HG03571 (cell line): ENCODE measurements around the gene GPC6.

Experiments
- ATAC-seq: cut with Tn5 transposase; IDR thresholded peaks from one replicate; pipeline ENCODE4 v1.9.1; 2021; ENCODE audit not compliant: unreplicated experiment

GPC6 gene

DNA sequence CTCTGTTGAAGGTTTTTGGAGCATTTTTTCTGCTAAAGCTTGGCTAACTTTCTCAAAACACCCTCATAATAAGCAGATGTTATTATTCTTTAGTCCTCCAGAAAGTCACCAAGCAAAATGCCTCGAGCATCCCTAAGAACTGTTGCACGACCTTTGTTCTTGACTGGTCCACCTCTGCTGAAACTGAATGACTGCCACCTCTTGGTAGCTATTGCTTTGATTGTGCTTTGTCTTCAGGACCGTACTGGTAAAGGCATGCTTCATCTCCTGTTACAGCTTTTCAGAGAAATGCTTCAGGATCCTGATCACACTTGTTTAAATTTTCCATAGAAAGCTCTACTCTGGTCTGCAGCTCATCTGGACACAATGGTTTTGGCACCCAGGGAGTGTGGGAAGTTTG, 998.1 kb downstream of the GPC6 start:
- ATAC-seq, result no peak

DNA sequence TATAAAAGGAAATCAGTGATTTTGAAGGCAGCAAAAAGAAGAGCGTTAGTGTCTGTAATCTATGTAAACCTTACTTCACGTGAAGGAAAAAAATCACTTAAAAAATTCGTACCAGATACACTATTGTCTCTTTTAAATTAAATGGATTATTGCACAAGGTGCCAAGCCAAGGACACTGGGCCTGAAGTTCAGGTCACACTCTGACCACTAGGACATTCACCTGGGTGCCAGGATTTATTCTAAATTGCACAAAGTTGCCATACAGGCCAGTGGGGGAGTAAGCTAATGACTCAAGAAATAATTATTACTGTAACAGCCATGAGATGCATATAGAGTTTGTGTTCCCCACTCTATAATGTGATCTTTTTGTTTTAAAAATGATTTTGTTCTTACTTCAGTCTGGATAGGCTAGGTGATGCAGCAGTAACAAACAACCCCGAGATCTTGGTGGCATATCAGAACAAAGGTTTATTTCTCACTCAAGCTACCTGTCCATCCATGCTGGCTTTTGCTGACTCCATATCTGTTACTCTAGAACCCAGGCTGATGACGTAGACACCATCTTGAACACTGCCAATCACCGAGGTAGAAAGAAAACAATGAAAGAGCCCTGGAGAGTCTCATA, 1000.8 kb downstream of the GPC6 start:
- no peak for ATAC-seq

DNA sequence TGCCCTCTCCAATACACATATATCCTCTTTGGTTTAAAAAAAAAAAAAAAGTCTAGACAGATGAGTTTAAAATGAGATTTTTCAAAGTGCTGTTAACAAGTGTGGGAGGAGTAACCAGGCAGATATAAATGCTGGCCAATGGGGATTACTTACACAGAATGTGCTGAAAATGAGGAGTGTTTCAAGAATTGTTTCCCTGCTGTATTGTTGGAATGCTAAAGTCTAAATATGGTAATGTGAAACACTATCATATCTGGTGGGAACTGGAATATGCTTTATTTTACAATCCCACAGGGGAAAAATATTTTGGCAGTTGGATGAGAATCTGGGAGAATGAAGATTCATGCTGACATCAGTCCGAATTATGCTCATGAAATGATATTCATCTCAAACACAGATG, 1002.2 kb downstream of the GPC6 start:
- no peak for ATAC-seq

DNA sequence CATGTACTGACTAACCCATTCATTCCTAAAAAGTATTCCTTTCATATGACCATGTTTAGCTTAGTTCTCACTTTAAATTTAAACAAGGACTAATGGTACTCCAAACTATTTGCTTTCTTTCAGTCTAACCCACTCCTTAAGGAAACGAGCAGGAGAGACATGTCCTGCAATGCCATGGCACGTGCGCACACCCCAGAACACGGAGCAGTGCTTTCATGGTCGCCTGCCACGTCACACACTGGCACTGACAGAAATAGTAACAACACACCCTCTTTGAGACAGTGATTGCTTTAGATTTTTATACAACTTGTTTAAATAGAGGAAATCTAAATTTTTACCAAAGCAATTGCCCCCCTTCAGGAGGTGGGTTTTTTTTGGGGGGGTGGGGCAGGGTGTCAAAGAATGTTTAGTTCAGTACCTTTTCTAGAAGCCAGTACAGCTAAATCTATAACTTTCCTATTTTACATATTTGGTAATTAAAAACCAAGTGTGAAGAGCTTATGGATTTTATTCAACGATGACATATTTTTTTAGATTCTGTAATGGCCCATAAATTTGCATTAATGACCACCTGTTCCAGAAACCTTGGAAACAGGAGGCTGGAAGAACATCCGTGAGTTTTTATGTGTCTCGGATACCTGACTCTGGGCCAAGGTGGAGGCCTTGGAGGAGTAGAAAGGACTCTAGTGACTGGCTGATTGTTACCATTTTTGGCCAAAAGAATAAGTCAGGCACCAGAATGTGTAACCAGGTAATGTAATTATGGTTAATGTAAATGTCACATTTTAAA, 1005.7 kb downstream of the GPC6 start:
- ATAC-seq, result no peak

DNA sequence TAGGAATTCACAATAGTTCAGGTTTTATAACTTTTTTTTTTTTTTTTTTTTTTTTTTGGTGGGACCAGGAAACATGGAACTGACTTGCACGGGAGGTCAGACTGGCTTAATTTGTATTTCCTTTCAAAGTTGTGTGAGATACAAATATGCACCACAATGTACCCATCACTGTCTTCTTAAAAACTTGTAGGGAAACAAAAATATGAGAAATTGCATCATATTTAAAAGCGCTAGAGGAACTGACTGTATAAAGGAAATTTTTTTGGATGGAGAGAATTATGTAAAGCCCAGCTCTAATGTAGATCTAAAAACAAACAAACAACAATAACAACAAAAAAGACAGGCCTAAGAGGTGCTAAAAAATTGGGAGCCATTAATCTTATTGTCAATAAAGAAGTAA, 1006.3 kb downstream of the GPC6 start:
- no peak for ATAC-seq

DNA sequence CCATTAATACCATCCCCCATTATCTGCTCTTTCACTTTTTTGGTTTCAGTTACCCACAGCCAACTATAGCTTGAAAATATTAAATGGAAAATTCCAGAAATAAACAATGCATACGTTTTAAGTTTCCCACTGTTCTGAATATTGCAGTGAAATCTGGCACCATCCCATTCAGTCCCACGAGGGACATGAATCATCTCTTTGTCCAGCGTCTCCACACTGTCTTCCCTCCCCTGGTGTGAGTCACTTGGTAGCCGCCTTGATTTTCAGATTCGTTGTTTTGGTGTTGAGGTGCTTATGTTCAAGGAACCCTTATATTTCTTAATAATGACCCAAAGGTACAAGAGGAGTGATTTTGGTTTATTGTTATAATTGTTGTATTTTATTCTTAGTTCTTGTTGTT, 1006.8 kb downstream of the GPC6 start:
- ATAC-seq, result no peak

DNA sequence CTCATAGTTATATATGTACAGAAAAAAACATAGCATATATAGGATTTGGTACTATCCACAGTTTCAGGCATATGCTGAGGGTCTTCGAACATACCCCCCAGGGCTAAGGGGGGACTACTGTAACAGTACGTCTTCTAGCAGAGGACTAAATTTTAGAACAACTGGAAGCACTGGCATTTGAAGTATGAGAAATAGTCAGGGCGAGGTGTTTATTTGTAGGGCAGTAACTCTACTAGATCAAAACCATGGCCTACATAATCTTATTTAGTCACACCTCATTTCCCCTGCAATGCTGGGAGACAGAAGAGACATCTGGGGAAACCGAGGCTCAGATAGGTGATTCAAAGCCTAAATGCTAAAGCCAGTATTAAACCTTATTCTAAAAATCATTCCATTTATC, 1007.2 kb downstream of the GPC6 start:
- no peak for ATAC-seq

DNA sequence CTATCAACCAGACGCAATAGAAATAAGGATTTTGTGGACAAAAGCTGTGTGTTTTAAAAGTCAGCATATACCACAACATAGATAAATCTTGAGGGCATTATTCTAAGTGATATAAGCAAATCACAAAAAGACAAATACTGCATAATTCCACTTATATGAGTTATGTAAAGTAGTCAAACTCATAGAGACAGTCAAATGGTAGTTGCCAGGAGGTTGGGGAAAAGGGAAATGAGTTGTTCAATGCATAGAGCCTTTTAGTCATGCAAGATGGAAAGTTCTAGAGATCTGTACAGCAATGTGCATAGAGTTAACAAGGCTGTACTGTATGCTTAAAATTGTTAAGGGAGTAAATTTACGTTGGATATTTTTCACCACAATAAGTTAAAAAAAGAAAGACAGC, 1008.1 kb downstream of the GPC6 start:
- no peak for ATAC-seq

DNA sequence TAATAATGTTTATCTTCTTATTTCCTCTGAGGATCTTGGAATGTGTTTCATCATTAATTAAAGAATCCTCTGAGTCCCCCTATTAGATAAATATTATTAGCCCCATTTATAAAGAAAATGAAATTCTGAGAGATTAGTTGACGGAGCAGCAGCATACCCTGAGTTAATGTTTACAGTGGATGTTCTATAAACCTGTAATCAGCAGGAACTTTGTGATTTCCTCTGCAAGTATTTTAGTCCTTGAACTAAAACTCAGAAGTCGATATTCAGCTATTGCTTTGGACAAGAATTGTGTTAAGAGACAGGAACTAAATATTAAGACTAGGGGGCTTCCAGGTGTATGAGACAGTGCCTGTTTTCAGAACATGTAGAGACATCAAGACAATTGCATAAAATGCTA, 1009.5 kb downstream of the GPC6 start:
- ATAC-seq, result no peak

DNA sequence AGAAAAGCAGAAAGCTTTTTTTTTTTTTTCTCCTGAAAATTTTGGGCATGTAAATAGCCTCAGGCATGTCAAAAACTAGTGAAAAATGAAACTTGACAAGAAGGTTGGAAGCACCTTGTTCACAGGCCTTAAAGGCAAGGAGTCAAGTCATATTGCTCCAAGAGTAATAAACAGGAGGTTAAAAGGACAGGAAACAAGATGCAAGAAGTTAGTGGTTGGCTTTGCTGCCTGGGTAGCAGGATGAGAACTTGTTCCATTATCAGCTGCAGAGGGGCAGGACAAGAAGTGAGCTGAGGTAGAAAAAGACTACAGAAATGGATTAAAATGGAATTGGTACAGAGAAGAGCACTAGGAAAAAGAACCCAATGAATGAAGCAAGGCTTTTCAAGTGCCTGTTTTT, 1010.3 kb downstream of the GPC6 start:
- no peak for ATAC-seq

DNA sequence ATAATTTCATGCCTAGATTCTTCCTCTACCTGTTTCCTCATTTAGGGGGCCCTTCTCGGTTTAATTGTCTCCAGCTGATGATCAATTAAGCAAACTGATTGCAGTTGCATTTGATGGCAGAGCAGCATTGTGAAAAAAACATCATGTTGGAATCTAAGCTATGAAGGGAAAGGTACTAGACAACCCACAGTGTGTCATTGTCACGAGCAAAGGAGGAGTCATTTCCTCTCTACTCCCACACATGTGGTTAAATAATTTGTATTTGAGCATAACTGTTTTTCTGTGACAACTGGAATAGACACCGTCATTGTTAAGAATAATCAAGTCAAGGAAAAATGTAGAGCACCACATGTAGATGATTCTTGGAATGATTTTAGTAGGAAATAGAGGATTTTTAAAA, 1012.5 kb downstream of the GPC6 start:
- ATAC-seq, result no peak

DNA sequence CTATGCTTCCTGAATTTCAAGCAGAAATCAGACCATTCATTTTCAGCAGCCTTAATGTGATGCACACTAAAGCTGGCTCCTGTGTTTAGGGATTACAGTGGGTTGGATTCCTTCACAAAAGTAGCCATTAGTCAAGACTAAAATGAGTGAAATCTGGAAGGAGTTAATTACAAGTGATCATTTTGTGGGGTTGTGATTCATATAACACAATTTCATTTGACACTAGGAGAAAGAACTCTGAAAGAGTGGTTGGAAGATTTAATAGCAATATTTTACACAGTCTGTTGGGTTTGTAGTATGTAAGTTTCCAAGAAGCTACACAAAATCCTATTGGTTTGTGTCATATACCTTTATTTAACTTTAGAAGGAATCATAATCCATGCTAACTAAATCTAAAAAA, 1015.9 kb downstream of the GPC6 start:
- ATAC-seq, result no peak

DNA sequence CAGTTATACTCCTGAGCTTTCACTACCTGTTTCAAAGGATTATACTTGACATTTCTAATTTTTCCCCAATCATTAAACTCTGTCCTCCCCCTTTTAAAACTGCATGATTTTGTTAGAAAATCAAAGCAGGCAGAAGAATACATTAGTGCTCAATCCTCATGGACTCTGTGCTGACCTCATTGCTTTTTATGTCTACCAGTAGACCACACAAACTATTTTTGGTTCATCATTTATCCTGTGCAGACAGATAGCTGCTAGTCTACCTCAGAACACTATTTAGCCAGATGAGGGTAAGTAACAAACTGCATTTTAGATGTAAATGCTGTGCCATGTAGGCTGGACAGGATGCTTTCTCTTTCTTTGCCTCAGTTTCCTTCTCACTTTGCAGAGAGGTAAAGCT, 1016.9 kb downstream of the GPC6 start:
- ATAC-seq, result no peak

DNA sequence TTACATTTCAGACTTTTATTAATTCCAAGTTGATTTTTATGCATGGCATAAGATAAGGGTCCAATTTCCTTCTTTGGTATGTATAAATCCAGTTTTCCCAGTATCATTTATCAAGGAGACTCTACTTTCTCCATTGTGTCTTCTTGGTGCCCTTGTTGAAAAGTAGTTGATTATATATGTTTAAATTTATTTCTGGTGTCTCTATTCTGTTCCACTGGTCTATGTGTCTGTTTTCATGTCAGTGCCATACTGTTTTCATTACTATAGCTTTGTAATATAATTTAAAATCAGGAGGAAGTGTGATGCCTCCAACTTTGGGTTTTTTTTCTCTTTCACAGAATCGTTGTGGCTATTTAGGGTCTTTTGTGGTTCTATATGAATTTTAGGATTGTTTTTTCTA, 1019.9 kb downstream of the GPC6 start:
- no peak for ATAC-seq

DNA sequence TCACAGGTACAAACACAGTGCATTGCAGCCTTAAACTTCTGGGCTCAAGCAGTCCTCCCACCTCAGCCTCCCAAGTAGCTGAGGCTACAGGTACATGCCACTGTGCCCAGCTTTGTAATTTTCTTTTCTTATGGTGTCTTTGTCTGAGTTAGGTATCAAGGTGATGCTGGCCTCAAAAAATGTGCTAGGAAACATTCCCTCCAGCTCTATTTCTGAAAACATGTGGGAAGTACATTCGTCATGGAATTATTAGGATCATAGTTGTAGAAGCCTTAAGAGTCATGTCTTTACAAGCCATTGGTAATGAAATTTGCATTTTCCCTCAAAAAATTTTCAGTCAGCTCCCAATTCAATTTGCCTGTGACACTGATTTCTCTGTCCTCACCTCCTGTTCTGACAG, 1021.3 kb downstream of the GPC6 start:
- ATAC-seq, result no peak

DNA sequence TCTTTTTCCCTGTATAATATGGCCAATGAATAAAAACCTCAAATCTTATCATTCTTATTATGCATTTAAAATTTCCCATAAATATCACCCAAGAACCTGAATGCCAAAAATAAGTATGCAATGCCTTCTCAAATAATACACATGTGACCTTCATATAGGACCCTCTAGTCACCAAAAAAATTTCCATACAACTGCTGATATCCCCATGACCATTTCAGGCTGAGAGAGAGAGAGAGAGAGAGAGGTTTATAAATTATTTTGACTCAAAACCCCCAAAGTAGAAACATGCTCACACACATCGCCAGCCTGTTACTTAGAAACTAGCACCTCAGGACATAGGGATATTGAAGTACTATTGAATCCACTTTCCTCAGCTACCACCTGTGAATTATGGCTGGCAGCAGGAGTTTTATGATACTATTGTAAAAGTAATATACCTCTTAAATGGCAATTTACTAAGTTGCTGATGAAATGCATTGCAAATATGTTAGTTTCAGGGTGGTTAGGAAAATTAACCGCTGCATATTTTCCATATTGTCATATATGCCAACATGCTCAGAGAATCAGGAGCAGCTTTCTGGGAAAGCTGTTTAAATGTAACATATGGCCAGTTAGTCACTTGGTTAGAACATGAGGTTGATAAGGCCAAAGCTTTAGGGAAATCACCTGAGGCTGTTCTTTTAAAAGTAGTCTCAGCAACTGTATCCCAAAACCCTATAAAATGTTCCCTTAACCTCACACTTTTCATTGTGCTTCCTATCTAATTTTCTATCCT, 1022.0 kb downstream of the GPC6 start:
- no peak for ATAC-seq

DNA sequence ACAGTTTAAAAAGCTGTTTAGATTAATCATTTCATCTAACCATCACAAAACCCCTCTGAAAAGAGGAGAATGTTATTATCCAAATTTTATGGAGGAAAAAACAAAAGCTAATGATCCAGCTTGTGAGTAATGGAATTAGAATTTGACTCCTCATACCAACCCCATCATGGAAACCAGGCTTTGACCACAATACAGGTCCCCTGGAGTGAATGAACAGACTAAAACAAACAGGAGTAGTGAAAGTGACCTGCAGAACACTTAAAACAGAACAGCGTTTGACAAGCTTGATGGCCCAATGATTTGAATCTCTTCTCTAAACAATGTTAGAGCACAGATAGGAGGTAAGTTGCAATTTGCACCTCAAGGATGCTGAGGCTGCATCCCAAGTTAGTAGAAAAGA, 1022.9 kb downstream of the GPC6 start:
- ATAC-seq, result no peak

DNA sequence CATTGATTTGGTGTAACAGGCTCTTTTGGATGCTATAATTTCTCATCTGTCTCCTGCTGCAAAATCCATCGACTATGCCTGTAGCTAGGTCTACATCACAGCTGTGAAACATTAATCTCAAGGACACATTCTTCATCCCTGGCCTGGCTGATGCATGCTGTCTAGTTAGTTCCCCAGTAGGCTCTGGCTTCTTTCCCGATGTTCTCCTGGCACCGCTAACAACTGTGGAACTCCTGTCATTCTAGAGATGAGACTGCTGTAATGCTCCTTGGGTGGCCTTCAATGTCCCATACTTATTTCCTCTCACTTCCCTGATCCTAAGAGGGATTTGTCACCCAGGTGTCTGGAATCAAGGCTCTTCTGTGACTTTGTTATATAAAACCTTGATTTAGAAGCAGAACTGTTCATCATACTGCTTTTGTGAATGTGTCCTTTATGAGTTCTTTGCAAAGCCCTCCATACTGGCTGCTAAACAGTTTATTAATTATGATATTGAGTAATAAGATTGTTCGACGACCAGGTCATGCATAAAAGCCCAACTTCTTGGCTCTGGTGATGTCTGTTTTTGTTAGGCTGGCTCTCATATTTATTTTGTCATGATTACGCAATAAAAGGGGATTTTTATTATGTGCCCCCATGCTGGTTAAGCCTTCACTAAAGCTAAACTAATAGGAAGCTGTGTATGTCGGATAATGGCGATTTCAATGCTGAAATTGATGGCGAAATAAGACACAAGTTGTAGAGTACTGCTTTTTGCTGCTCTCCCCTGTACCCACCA, 1025.4 kb downstream of the GPC6 start:
- no peak for ATAC-seq

DNA sequence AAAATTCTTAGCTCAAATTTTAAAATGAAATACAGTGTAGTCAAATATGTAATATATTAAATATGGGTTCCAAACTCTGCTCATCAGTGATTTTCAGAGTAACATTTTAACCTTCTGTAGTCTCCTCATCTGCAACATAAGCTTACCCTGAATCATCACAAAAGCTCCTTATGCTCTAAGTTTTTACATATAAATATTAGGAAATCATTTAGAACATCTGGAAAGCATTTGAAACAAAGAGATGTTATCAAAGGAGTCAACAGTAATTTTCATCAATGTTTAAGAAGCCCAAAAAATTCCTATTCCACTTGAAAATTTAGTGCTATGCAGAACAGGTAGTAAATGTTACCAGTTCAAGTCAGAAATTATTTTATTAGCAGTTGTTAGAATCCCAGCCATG, 1028.1 kb downstream of the GPC6 start:
- ATAC-seq, result no peak

DNA sequence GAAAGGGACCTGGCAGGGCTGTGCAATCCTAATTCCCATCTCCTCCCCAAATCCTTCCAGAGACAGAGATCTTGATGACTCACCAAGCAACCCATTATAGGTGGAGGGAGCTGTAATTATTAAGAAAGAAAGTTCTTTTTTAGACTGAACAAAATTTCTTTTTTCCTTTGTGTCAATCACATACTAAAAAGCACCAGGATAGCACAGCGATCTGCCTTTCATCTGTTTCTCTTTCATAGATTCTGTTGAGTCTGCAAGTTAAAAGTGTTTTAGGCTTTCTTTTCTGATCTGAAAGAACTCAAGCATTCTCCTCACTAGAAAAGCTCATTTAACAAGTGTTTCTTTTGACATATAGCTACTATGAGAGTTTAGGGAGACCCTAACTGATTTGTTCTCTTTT, 1030.1 kb downstream of the GPC6 start:
- no peak for ATAC-seq

DNA sequence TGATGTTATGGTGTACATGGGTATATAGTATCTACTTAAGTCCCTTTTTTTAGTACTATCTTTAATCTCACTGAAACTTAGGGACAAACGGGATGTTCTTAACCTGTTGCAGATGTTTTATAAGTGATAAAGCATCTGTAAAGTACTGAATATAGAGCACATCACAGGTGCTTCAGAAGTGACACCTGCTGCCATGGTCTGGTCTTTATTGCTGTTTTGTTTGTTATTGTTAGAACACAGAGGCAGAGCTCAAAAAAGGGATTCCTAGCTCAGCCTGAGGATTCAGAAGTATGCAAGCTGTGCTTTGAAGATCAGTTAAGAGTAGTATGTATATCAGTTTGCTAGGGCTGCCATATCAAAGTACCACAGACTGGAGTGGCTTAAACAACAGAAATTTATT, 1033.4 kb downstream of the GPC6 start:
- ATAC-seq, result no peak
